Effector memory CD8-positive, alpha-beta T cell (primary cell): Measurements from ENCODE around the gene SYT14.
"Not testable (repeated sequence)": the region's sequence is repeated elsewhere in the genome, so short reads cannot be mapped to it uniquely, and the experiment has no call there.

Experiments used
- ATAC-seq: fragments of 150-1000 bp; cut with Tn5 transposase; replicated peaks from 2 replicates; pipeline ENCODE4 v1.10.0; 2021; ENCODE audit warnings: mild to moderate bottlenecking, moderate library complexity
- DNase-seq, 3 experiments: peaks; one replicate each; pipeline ENCODE4 v3.0.0; 2021
- H3K27ac Mint-ChIP-seq, 2 donors: one replicate each; pipeline ENCODE4 v1.8.0; 2022; ENCODE audit warnings: mild to moderate bottlenecking in 2 of 2, mixed read lengths in 2 of 2, moderate library complexity in 2 of 2
- H3K27me3 Mint-ChIP-seq, 2 donors: one replicate each; pipeline ENCODE4 v1.8.0; 2022; ENCODE audit warnings: mixed read lengths in 2 of 2
- H3K36me3 Mint-ChIP-seq: one replicate; pipeline ENCODE4 v1.8.0; 2022; ENCODE audit warnings: mild to moderate bottlenecking, moderate library complexity, mixed read lengths; ENCODE audit not compliant: insufficient read depth
- H3K4me1 Mint-ChIP-seq, 2 donors: one replicate each; pipeline ENCODE4 v1.8.0; 2022; ENCODE audit warnings: low read depth in 2 of 2, mixed read lengths in 2 of 2
- H3K4me3 Mint-ChIP-seq, 2 donors: one replicate each; pipeline ENCODE4 v1.8.0; 2022; ENCODE audit warnings: mild to moderate bottlenecking in 2 of 2, mixed read lengths in 2 of 2, moderate library complexity in 2 of 2
- H3K9me3 Mint-ChIP-seq, 2 donors: one replicate each; pipeline ENCODE4 v1.8.0; 2022; ENCODE audit warnings: mixed read lengths in 2 of 2
- total RNA-seq, 9 experiments: gene quantifications; one replicate each; lab custom pipeline; 2026; lab: John Stamatoyannopoulos, UW

Gene SYT14
- 0 to 0.63 (median 0) reads per million in 9 experiments for total RNA-seq

DNA sequence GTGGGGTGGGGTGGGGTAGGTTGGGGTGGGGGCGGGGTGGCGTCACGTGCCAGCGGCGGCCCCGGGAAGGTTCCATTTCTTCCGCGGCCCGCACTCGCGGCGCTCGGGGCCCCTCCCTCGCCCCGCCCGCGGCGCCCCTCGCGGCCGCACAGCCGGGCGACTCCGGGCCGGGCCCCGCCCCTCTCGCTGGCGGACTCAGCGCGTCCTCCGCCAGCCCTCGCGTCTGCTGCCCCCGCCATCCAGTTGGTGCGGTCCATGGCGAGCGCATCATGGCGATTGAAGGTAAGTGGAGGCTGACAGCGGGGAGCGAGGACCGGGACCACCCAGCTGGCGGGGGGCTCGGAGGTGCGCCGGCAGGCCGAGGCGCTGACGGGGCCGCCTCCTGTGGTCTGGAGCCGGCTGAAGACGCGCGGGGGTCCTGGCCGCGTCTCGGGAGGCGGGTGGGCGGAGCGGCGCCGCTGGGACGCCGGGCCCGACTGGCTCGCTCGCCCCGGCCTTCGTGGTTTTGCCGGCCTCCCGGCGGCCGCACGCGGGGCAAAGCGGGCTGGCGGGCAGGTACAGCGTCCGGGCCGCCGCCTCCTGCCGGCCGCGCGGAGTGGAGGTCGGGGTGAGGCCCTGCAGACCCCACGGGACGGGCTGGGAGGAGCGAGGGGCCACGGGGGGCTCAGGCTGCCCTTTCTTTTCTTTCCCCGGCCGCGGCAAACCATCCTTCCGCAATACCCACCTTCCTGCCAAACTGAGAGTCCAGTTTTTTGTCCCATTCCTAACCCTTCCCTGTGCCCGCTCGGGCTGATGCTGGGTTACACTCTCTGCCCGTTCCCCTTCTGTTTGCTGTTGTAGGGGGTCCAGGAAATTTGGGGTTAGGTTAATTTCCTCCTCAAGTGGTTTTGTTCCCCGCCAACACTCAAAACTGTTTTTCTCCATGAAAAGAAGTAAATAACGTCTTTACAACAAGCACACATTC lies at the start of gene SYT14:
TSS of gene SYT14 (plus strand) at position 222 of the 964 bp plus-strand sequence. CDS start at position 270, 48 bp downstream.
- Mint-ChIP-seq H3K4me3 (peak within 1 kb of the TSS; percentile 69 to 75), H3K36me3 (no peaks in the 10 kb centered on the region), H3K9me3 (no peaks in the 10 kb centered on the region), H3K27ac (no peak within 1 kb of the TSS), H3K27me3 (peaks cover 65 to 72% of the 10 kb centered on the region in 2 donors), H3K4me1 (peaks cover 4 to 5% of the 10 kb centered on the region in 2 donors)
- no peak for DNase-seq
- ATAC-seq: no peak

DNA sequence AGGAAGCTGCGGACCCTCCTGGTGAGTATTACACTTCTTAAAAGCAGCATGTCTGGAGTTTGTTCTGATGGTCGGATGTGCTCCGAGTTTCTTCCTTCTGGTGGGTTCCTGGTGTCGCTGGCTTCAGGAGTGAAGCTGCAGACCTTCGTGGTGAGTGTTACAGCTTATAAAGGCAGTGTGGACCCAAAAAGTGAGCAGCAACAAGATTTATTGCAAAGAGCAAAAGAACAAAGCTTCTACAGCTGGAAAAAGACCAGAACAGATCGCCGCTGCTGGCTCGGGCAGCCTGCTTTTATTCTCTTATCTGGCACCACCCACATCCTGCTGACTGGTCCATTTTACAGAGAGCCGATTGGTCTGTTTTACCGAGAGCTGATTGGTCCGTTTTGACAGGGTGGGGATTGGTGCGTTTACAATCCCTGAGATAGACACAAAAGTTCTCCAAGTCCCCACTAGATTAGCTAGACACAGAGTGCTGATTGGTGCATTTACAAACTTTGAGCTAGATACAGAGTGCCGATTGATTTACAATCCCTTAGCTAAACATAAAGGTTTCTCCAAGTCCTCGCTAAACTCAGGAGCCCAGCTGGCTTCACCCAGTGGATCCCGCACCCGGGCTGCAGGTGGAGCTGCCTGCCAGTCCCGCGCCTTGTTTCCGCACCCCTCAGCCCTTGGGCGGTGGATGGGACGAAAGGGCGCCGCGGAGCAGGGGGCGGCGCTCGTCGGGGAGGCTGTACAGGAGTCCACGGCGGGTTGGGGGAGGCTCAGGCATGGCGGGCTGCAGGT lies 49.5 kb upstream of the SYT14 start:
- H3K4me3 Mint-ChIP-seq, H3K9me3 Mint-ChIP-seq, H3K27ac Mint-ChIP-seq, H3K4me1 Mint-ChIP-seq, DNase-seq, H3K36me3 Mint-ChIP-seq, ATAC-seq: not testable (repeated sequence)
- peaks cover 33 to 43% of the 10 kb centered on the region in 2 donors for H3K27me3 Mint-ChIP-seq

DNA sequence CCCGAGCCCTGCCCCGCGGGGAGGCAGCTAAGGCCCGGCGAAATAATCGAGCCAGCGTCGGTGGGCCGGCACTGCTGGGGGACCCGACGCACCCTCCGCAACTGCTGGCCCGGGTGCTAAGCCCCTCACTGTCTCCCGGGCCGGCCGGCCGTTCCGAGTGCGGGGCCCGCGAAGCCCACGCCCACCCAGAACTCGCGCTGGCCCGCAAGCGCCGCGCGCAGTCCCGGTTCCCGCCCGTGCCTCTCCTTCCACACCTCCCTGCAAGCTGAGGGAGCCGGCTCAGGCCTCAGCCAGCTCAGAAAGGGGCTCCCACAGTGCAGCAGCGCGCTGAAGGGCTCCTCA lies 49.0 kb upstream of the SYT14 start:
- Mint-ChIP-seq H3K4me1 (no peaks in the 10 kb centered on the region), H3K27me3 (peaks cover 34 to 43% of the 10 kb centered on the region in 2 donors), H3K4me3 (no peak overlapping the region), H3K36me3 (no peaks in the 10 kb centered on the region), H3K27ac (no peak overlapping the region), H3K9me3 (no peaks in the 10 kb centered on the region)
- DNase-seq: no peak
- ATAC-seq: no peak

DNA sequence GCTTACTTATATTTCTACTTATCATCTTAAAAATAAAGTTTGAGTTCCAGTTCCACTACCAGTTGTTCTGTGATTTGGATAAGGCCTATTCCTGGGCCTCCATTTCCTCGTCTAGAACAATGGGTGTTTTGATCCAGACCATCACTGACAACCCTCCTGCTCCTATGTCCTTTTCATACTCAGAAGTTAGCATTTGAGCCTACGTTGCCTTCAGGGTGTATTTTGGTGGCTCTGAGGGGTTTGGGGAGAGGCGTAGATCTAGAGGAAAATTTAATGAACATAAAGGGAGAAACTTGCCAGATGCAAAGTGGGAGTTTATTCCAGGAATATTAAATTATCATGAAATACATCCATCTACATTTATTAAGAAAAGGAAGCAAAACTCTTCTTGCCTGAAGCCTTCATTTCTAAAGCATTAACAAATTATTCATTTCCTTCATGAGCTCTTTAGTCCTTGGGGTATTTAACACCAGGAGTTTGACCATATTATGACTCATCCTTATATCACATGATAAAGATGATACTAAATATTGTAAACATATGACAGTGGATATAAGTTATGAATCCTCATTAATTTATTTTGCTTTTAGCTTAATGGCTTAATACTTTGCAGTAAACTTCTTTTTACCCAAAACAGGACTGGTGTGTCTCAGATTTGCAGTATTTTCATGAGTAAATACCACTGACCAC lies 47.2 kb upstream of the SYT14 start:
- Mint-ChIP-seq H3K36me3 (no peaks in the 10 kb centered on the region), H3K27me3 (peaks cover 39 to 54% of the 10 kb centered on the region in 2 donors)

DNA sequence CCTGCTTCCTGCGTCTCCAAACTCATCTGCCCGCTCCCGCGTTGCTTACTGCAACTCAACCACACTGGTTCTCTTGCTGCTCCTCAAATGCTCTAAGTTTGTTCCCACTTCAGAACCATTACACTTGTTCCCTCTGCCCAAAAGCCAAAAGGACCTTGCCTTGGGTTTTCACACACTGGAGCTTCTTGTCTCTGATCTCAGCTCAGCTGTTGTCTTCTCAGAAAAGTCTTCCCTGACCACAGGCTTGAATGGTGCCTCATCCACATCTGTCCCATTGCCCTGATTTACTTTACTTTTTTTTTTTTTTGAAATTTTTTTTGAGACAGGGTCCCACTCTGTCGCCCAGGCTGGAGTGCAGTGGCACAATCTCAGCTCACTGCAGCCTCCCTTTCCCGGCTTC lies 44.3 kb upstream of the SYT14 start:
- Mint-ChIP-seq H3K27ac (no peak overlapping the region), H3K9me3 (no peaks in the 10 kb centered on the region)
- no peak for ATAC-seq

More for the DNA sequence above, 47.2 kb upstream of the SYT14 start:
- Mint-ChIP-seq H3K4me1 (no peaks in the 10 kb centered on the region), H3K27ac (no peak overlapping the region), H3K4me3 (no peak overlapping the region), H3K9me3 (no peaks in the 10 kb centered on the region)
- no peak for DNase-seq
- no peak for ATAC-seq

DNA sequence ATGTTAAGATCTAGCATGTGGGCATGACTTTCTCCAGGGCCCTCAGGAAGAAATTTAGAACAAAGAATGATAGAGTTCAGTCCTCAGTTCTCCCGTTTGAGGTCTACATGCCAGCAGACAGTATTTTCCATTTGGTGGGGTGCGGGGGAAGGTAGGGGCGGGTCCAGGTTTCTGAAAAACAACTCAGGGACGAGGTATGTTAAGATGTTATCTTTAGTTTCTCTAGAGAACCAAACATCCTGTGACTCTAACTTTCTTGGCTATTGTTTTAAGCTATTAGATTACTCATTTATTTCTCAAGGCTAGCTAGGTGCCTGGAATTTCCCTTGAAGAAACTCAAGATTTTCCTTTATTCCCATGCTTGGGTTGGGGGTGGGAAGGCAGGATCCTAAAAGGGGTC lies 42.3 kb upstream of the SYT14 start:
- no peaks in the 10 kb centered on the region for H3K9me3 Mint-ChIP-seq
- H3K27ac Mint-ChIP-seq: no peak overlapping the region
- ATAC-seq: no peak
- no peak for DNase-seq
- H3K4me1 Mint-ChIP-seq: no peaks in the 10 kb centered on the region
- H3K4me3 Mint-ChIP-seq: no peak overlapping the region
- H3K36me3 Mint-ChIP-seq: no peaks in the 10 kb centered on the region
- peaks cover 43 to 53% of the 10 kb centered on the region in 2 donors for H3K27me3 Mint-ChIP-seq

More for the DNA sequence above, 44.3 kb upstream of the SYT14 start:
- Mint-ChIP-seq H3K27me3 (peaks cover 36 to 44% of the 10 kb centered on the region in 2 donors), H3K4me3 (no peak overlapping the region), H3K4me1 (no peaks in the 10 kb centered on the region), H3K36me3 (no peaks in the 10 kb centered on the region)
- DNase-seq: no peak

DNA sequence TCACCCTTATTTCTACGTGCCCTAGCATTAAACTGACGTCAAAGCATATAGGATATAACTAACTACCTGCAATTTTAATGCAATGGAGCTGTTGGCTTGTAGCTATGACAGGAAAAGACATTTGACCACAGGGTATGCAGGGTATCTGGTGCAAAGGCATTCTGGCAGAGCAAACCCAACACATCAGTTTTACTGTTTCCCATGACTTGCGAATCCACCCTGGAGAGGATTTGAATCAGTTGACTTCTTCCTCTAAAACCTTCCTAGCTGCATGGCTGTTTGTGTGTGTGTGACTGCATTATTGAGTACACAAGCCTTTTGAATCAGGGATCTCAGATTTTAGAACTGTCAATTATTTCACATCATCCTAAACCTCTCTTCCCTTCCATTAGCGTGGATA lies 41.7 kb upstream of the SYT14 start:
- no peak overlapping the region for H3K27ac Mint-ChIP-seq
- H3K4me3 Mint-ChIP-seq: no peak overlapping the region
- no peaks in the 10 kb centered on the region for H3K36me3 Mint-ChIP-seq
- ATAC-seq: no peak
- peaks cover 43 to 55% of the 10 kb centered on the region in 2 donors for H3K27me3 Mint-ChIP-seq
- DNase-seq: no peak
- H3K4me1 Mint-ChIP-seq: no peaks in the 10 kb centered on the region
- no peaks in the 10 kb centered on the region for H3K9me3 Mint-ChIP-seq

DNA sequence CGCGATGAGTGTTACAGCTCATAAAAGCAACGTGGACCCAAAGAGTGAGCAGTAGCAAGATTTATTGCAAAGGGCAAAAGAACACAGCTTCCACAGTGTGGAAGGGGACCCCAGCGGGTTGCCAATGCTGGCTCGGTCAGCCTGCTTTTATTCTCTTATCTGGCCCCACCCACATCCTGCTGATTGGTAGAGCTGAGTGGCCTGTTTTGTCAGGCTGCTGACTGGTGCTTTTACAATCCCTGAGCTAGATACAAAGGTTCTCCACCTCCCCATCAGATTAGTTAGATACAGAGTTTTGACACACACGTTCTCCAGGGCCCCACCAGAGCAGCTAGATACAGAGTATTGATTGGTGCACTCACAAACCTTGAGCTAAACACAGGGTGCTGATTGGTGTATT lies 39.7 kb upstream of the SYT14 start:
- not testable (repeated sequence) for H3K9me3 Mint-ChIP-seq, H3K36me3 Mint-ChIP-seq, H3K4me3 Mint-ChIP-seq, ATAC-seq, H3K4me1 Mint-ChIP-seq, DNase-seq, H3K27ac Mint-ChIP-seq
- H3K27me3 Mint-ChIP-seq: peaks cover 49 to 60% of the 10 kb centered on the region in 2 donors

DNA sequence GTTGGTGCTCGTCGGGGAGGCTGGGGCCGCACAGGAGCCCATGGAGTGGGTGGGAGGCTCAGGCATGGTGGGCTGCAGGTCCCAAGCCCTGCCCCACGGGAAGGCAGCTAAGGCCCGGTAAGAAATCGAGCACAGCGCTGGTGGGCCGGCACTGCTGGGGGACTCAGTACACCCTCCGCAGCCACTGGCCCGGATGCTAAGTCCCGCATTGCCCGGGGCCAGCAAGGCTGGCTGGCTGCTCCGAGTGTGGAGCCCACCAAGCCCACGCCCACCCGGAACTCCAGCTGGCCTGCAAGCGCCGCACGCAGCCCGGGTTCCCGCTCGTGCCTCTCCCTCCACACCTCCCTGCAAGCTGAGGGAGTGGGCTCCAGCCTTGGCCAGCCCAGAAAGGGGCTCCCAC lies 39.2 kb upstream of the SYT14 start:
- H3K27ac Mint-ChIP-seq, H3K4me1 Mint-ChIP-seq, ATAC-seq, DNase-seq, H3K4me3 Mint-ChIP-seq, H3K36me3 Mint-ChIP-seq, H3K9me3 Mint-ChIP-seq: not testable (repeated sequence)
- peaks cover 46 to 56% of the 10 kb centered on the region in 2 donors for H3K27me3 Mint-ChIP-seq

DNA sequence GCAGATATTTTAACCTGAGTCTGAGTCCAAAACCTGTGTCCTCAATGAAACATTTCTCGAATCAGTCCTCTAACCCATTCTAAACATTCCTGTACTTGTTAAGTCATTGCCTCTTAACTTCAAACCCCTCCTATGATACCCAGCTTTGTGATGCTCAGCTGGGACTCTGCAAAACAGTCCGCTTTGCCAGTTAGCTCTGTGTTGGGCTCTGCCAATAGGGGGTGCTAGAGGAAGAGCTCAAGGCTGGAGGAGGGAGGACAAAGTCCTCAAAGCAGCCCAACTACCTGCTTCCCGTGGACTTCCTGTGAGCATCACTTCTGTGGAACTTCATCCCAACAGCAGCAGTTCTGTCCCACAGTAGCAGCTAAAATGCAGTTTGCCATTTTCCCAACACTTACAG lies 38.1 kb upstream of the SYT14 start:
- no peaks in the 10 kb centered on the region for H3K36me3 Mint-ChIP-seq
- peaks cover 41 to 45% of the 10 kb centered on the region in 2 donors for H3K27me3 Mint-ChIP-seq
- no peak for ATAC-seq
- no peaks in the 10 kb centered on the region for H3K9me3 Mint-ChIP-seq
- no peaks in the 10 kb centered on the region for H3K4me1 Mint-ChIP-seq
- no peak overlapping the region for H3K27ac Mint-ChIP-seq
- no peak overlapping the region for H3K4me3 Mint-ChIP-seq
- no peak for DNase-seq

DNA sequence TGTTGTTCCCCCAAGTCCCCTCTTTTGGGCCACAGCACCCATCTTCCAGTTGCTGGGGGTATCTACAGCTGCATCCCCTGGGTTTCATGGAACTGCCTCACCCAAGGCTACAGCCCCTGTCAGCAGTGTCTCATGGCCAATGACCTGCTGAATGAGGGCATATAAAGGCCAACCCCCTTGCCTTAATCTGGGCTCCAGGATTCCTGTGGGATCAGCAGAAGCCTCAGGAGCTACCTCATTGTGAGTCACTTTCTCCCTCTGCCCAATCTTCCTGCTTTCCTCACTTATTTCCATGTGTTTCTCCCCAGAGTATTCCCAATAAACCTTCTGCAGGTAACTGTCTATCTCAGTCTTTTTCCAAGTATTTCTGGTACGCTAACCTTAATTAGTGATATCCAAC lies 37.3 kb upstream of the SYT14 start:
- DNase-seq (no peak), ATAC-seq (no peak)
- Mint-ChIP-seq H3K9me3 (no peaks in the 10 kb centered on the region), H3K4me3 (no peak overlapping the region), H3K36me3 (no peaks in the 10 kb centered on the region), H3K27me3 (peaks cover 36 to 37% of the 10 kb centered on the region in 2 donors), H3K27ac (no peak overlapping the region), H3K4me1 (no peaks in the 10 kb centered on the region)

DNA sequence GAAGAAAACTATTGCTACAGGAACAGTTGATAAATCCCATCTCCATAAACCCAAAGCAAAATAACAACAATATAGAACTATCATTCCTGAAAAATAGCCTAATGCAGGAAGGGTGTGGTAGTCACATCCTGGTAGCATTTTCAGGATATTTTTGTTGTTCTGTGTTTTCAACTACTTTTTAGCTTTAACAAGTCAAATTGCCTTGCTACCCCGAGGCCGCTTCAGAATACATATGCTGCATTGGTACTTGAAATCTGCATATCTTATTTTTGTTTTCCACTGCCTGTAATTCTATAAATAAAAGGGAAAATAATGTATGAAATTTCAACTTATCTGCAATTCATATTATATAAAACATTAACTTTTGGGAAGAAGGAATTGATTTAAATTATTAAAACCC lies 36.8 kb upstream of the SYT14 start:
- ATAC-seq (no peak), DNase-seq (no peak)
- Mint-ChIP-seq H3K4me3 (no peak overlapping the region), H3K27me3 (peaks cover 31 to 32% of the 10 kb centered on the region in 2 donors), H3K27ac (no peak overlapping the region), H3K36me3 (no peaks in the 10 kb centered on the region), H3K9me3 (no peaks in the 10 kb centered on the region), H3K4me1 (no peaks in the 10 kb centered on the region)

DNA sequence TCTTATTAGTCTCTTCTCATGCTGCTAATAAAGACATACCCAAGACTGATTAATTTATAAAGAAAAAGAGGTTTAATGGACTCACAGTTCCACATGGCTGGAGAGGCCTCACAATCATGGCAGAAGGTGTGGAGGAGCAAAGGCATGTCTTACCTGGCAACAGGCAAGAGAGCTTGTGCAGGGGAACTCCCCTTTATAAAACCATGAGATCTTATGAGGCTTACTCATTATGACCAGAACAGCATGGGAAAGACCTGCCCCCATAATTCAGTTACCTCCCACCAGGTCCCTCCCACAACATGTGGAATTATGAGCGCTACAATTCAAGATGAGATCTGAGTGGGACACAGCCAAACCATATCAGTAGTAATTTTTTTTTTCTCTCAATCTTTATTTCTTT lies 33.2 kb upstream of the SYT14 start:
- H3K27me3 Mint-ChIP-seq: peaks cover 15 to 19% of the 10 kb centered on the region in 2 donors
- not testable (repeated sequence) for H3K36me3 Mint-ChIP-seq, ATAC-seq, H3K27ac Mint-ChIP-seq, DNase-seq, H3K4me1 Mint-ChIP-seq, H3K4me3 Mint-ChIP-seq, H3K9me3 Mint-ChIP-seq
